OCI-LY3 (cell line): ENCODE data around the gene UNC80.

Experiments used
- CTCF ChIP-seq: fragments of 200-600, 300-600 bp; sonication (generic); IDR thresholded peaks from 2 replicates; pipeline ENCODE4 v1.5.1; 2014; ENCODE audit warnings: antibody characterized with exemption, low read length, low read depth
- EZH2phosphoT487 ChIP-seq: fragments of 200-600 bp; shearing (Covaris generic); IDR thresholded peaks from 2 replicates; pipeline ENCODE4 v1.6.1; 2018; ENCODE audit warnings: antibody characterized with exemption, mixed run types, low read depth

GRCh38 chr2:209933499-209934483, 162.2 kb downstream of the UNC80 start:
- TF ChIP-seq CTCF (no peak), EZH2phosphoT487 (no peak)
